RWPE1 (cell line): ENCODE data around the gene CLEC14A.

Experiments
- CTCF ChIA-PET: fragments of 350-600 bp; sonication (Branson Sonifier 250); formaldehyde crosslinking; extraction: SDS; loops from one replicate; lab custom pipeline; 2021; lab: Yijun Ruan, JAX
- POLR2A ChIA-PET: fragments of 400-600 bp; formaldehyde crosslinking; extraction: SDS; loops from one replicate; lab custom pipeline; 2020; ENCODE audit warnings: antibody characterized with exemption; ENCODE audit not compliant: low non-redundant PET; lab: Yijun Ruan, JAX
- DNase-seq: peaks from one replicate; pipeline ENCODE4 v3.0.0; 2012; ENCODE audit warnings: low spot score
- H3K27ac ChIP-seq: fragments of 450-650 bp; 2 replicates; pipeline ENCODE4 v1.5.1; 2017
- CTCF ChIP-seq: fragments of 450-650 bp; conservative IDR thresholded peaks from 2 replicates; pipeline ENCODE4 v1.5.1; 2017; ENCODE audit warnings: low read depth, mild to moderate bottlenecking

Gene CLEC14A

GRCh38 chr14:38213001-38213400 lies 42.9 kb downstream of the CLEC14A start:
- no peak for TF ChIP-seq CTCF
- POLR2A ChIA-PET, result no interaction called here
- CTCF ChIA-PET, result no interaction called here
- H3K27ac ChIP-seq, result no peak overlapping the region
- DNase-seq, result no peak

GRCh38 chr14:38212111-38212510 lies 43.8 kb downstream of the CLEC14A start:
- TF ChIP-seq CTCF, result no peak
- ChIA-PET POLR2A (no interaction called here), CTCF (no interaction called here)

GRCh38 chr14:38211255-38211735 lies 44.6 kb downstream of the CLEC14A start:
- CTCF ChIA-PET, result no interaction called here
- TF ChIP-seq CTCF, result no peak
- H3K27ac ChIP-seq, result no peak overlapping the region
- no peak for DNase-seq
- POLR2A ChIA-PET, result no interaction called here

More at GRCh38 chr14:38212111-38212510, 43.8 kb downstream of the CLEC14A start:
- no peak overlapping the region for H3K27ac ChIP-seq
- no peak for DNase-seq

GRCh38 chr14:38210587-38211216 lies 45.2 kb downstream of the CLEC14A start:
- POLR2A ChIA-PET, result no interaction called here
- no peak for TF ChIP-seq CTCF
- no peak for DNase-seq
- CTCF ChIA-PET, result no interaction called here
- no peak overlapping the region for H3K27ac ChIP-seq

GRCh38 chr14:38209572-38210557 lies 46.0 kb downstream of the CLEC14A start:
- no peak overlapping the region for H3K27ac ChIP-seq
- TF ChIP-seq CTCF, result no peak
- ChIA-PET CTCF (no interaction called here), POLR2A (no interaction called here)
- peak; percentile 26 for DNase-seq
